ENCODE data around the gene SLC12A7.
A peak's percentile ranks its signal among the peaks of the same experiment; 100 is the strongest.
"Not testable (repeated sequence)": the region's sequence is repeated elsewhere in the genome, so short reads cannot be mapped to it uniquely, and the experiment has no call there.

The SLC12A7 gene

DNA sequence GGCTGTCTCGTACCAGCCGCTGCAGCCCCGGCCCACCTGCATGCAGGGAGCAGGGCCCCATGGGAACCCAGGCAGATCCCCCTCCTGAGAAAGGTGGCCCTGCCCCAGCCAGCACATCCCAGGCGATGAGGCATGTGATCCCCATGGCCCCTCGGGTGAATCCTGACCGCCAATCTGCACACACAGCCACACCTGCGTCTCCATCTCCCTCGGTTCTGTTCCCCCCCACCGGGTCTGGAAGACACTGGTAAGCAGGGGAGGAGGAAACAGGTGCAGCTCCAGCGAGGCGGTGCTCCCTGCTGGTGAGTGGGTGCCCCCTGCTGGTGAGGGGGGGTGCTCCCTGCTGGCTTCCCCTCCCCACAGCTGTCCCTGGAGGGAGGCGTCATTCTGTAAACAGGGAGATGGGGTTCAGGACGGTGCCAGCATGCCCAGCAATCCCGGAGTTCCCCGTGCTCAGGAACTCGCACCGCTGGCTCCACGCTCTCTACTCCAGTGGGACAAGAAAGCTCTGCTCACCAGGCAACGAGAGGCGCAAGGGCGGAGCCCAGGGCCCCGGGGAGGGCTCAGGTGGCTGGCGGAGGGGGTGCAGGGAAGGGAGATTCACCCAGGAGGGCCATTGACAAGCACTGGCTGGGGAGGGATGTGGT, 28.4 kb upstream of the SLC12A7 start:
- peak; percentile 37 to 78 for DNase-seq

DNA sequence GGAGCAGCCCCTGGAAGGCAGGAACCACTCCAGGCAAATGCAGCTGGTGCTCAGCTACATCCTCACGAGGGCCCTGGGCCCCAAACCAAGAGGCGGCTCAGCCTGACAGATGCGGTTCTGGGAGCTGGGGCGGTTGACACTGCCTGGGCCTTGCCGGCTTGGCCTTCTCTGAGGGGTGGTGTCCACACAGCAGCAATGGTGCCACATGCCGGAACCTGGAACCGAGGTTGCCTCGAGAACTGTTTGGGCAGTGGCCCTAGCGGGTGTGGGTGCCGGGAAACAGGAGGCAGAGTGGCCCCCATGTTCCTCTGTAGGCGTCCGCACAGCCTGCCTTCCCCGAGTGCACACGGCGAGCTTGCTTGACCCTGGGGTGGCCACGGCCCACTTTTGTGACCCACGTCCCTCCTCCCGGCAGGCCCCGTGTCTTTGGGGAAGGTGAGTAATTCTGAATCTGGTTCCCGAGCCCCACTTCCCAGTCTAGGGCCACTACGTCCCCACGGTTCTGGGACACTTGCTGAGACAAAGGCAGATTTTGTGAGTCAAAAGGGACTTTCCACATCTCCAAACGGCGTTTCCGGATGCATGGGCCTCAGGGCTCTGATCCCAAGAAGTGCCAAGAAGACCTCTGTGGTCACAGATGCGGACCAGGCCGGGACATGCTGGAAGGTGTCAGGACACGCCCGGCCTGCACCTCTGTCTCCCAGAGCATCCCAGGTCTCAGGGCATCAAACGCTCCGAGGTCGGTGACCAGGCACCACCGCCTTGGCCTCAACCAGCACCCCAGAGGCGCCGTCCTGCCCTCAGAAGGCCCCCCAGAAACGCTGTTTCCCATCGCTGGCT, 27.7 kb upstream of the SLC12A7 start:
- DNase-seq: no peak

DNA sequence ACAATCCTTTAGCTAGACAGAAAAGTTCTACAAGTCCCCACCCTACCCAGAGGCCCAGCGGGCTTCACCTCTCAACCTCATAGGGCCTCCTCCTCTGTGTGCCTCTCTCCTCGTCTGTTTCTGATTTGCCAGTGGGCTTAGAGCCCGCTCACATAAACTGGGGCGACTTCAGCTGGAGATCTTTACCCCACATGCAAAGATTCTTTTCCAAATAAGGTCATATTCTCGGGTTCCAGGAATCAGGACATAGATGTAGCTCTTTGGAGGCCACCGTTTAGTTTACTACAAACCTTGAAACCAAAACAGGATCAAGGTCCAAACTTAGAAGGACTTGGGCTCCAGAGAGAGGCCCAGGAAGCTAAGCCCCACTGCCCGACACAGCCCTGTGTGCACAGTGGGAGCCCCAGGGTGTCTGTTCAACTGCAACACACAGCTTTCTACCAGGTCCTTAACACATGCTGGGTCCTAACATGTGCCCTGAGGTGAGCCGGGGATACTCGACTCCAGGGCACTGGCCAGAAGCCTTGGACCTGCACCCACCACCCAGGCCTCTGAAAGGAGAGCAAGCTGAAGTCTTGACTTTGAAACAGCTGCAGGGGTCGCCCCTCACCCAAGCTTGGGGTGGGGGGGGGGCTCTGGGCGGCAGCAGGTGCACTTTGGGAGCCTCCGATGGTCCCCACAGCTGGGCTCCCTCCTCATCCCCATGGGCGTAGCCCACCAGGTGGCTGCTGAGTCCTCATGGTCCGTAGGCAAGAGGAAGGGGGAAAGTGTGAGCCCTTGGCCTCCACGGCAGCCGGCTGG, 26.8 kb upstream of the SLC12A7 start:
- DNase-seq: no peak

DNA sequence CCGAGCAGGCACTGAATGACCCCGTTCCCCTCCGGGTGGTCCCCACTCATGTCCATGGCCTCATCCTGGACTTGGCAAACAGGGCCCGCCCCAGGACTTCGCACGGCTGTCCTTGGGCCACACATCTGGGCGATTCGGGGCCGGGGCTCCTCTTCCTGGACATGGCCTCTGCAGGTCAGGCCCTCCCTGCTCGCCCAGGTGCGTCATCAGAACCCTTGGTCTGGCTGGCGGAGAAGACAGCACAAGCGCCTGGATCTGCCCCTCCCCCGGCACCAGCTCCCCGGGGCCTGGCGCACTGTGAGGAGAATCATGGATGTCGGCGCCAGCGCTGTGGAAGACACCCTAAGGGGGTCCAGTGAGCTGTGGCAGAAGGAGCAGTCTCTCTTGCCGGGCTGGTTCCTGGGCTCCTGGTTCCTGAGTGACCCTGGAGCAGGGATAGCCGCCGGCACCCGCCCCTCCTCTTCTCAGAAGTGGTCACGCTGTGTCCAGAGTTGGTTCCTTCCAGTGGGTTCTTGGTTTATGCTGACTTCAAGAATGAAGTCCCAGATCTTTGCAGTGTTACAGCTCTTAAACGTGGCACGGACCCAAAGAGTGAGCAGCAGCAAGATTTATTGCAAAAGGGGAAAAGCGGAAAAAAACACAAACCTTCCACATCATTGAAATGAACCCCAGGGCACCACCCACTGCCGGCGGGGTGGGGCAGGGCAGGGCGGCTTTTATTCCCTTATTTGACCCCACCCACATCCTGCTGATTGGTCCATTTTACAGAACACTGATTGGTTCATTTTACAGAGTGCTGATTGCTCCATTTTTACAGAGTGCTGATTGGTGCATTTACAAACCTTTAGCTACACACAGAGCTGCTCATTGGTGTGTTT, 25.9 kb upstream of the SLC12A7 start:
- DNase-seq: peak; percentile 79 to 84

DNA sequence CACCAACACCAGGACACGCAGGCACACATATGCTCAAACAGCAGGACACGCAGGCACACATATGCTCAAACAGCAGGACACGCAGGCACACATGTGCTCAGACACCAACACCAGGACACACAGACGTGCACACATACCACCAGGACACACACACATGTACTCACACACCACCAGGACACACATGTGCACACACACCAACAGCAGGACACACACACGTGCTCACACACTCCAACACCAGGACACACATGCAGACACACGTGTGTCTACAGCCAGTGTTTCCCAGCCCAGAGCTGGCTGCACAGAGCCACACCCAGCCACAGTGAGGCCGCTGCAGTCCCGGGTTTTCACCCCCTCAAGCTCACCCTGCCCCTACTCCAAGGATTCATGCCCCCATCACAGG, 25.0 kb upstream of the SLC12A7 start:
- DNase-seq: no peak

DNA sequence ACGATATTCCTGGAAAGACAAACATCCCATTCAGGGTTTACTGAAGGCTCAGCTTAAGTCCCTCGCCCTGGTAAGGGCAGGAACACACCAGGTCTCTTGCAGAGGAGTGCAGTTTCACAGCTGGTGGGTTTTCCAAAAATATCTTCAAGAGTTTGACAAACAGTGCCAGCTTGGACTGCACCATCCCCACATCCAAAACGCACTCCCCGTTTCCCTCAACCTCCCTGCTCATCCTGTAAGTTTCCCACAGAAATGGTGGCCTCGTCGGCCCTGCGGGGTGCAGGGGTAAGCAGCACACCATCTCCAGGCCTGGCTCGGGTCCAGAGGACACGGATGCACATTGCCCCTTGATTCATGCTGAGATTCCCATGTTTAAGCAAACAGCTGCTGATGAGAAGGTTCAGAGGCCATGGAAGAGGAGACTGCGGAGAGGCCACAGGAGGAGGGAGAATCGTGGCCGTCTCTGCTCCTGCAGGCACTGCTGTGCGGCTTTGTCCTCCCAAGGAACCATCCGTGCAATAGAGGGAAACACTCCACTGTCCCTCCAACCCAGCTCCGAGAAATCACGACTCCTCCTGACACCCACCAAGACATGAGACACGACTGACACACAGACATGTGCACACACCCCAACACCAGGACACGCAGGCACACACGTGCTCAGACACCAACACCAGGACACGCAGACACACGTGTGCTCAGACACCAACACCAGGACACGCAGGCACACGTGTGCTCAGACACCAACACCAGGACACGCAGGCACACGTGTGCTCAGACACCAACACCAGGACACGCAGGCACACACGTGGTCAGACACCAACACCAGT, 24.0 kb upstream of the SLC12A7 start:
- DNase-seq: no peak

DNA sequence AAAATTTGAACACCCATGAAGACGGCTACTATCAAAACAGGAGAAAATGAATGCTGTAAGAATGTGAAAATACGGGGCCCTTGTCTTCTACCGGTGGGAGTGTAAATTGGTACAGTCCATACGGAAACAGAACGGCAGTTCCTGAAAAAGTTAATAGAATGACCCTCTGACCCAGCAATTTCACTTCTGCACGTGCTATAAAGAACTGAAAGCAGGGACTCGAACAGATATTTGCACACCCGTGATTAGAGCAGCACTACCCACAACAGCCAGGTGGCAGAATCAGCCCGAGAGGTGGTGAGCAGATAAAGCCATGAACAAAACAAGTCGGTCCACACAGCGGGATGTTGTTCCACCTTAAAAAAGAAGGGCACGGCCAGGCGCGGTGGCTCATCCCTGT, 22.6 kb upstream of the SLC12A7 start:
- peak; percentile 47 to 49 for DNase-seq

DNA sequence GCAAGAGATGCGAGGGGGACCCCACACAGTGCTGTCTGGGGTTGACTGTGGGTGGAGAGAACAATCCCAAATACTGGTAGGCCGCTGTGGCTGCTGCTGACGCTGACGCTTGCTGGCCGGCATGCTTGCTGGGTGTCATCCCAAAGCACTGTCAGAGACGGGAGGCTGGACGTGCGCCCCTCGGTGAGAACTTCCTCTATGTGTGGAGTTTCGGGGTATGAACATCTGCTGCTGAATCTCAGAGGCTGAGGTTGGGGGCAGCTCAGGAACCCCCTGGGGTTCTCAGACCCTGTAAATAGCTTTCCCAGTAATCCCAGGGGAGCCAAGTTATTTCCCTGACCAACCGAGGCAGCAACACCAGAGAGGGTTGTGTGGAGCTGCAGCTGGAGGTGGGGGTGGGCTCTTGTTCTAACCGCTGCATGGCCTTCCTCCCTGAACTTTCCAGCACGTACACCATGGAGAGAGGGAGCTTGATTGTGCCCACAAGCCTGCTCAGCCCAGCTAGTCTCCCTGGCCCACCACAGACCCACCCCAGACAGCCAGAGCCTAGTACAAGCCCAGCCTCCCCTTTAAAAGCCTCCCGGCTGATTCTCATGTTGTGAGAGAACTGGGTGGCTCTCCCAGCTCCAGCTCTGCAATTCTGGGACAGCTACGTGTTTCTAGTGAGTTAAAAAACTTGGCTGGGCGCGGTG, 21.8 kb upstream of the SLC12A7 start:
- DNase-seq: no peak

DNA sequence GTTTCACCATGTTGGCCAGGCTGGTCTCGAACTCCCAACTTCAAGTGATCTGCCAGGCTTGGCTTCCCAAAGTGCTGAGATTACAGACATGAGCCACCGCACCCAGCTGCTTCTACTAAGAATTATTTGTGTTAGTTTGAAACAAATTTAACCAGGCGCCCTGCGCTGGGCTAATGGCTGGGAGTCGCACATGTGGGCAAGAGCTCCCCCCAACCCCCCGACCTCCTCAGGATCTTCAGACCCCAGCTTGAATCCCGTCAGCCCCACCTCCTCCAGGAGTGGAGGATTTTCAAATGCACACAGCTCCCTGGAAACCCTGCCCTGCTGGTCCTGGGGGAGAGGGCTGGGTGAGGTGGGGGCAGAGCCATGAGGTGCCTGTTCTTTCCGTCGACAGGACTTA, 21.2 kb upstream of the SLC12A7 start:
- DNase-seq: no peak

DNA sequence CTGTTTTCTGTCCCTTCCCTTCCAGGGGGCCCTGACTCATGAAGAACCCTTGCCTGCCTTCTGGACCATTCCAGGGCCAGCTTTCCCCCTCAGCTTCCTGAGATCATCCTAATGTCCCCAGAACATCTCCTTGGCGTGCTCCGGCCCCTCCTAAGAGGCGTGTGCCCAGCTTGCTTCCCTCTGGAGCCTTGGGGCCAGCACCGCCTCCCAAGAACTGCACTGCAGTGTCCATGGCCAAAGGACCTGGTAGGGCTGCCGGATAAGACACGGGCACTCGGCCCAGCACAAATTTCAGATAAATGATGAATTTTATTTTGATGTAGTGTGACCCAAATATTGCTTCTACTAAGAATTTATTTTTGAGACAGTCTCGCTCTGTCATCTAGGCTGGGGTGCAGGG, 20.7 kb upstream of the SLC12A7 start:
- no peak for DNase-seq

DNA sequence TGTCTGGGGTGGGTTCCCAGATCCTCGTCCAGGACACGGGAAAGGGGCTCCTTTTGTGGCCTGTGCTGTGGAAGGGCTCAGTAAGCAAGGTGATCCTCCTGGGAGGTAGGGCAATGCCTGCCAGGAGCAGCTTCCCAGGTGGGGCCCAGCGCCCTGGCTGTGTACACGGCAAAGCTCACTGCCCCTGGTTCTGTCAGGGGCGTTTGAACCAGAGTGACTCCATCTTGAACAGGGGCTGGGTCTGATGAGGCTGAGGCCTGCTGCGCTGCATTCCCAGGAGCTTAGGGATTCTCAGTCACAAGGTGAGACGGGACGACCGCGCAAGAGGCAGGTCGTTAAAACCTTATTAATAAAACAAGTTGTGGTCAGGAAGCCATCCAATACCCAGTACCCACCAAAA, 19.9 kb upstream of the SLC12A7 start:
- DNase-seq: no peak

DNA sequence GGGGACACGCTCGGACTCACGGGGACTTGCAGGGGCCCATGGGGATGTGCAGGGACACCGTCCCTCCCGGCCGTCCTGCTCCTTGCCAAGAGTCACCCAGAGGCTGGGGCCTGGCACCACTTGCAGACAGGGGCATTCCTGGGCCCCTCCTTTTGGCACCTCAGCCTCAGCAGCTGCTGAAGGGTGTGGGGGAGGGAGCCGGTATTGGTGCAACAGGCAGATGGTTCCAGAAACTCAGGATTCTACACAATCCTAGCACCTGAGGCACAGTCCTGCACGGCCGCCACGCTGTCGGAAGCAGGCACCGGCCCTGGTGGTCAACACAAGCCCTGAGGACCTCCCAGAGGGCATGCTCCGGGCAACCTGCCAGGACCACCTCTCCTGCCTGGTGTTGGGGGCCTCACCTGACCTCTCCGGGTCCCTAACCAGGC, 19.3 kb upstream of the SLC12A7 start:
- no peak for DNase-seq

DNA sequence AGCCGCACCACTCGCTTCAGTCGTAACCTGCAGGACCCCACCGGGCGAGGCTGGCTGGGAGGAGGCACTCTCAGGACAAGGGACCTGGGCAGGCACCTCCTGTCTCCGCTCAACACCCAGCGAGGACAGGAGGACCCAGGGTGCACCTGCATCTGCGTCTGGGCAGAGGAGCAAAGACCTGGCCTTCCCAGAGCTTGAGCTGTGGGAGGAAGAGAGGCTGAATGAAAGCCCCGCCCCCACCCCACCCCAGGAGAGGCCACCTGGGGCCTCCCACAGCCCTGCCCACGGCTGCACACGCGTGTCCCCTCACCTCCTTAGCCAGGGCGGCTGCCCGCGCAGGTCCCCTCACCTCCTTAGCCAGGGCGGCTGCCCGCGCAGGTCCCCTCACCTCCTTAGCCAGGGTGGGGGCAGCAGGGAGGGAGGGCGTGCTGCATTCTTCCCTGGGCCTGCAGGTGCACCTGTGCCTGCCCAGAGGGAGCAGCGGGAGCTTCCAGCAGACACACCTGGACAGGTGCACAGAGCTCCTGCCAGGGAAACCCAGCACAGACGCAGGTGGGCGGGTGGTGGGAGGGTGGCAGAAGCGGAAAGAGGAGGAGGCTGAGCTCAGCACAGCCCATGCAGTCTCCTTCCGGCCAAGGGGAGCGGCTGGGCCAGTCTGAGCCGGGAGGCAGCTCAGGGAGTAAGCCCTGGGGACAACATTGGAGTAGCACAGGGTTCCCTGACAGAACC, 18.5 kb upstream of the SLC12A7 start:
- no peak for DNase-seq

DNA sequence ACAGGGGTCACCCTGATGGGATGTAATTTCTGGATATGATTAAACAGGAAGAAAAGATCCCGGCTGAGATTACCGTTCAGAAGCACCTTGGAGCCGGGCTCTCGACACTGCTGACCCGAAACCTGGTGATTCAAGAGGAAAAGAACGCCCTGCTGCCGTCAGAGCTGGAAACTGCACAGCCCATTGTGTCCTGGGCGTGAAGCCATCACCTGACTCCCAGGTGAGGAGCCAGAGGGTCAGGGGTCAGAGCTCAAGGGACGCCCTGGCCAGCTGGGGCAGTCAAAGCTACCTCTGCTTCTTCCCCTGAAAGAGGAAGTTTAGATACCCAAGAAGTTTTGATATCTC, 17.8 kb upstream of the SLC12A7 start:
- no peak for DNase-seq

DNA sequence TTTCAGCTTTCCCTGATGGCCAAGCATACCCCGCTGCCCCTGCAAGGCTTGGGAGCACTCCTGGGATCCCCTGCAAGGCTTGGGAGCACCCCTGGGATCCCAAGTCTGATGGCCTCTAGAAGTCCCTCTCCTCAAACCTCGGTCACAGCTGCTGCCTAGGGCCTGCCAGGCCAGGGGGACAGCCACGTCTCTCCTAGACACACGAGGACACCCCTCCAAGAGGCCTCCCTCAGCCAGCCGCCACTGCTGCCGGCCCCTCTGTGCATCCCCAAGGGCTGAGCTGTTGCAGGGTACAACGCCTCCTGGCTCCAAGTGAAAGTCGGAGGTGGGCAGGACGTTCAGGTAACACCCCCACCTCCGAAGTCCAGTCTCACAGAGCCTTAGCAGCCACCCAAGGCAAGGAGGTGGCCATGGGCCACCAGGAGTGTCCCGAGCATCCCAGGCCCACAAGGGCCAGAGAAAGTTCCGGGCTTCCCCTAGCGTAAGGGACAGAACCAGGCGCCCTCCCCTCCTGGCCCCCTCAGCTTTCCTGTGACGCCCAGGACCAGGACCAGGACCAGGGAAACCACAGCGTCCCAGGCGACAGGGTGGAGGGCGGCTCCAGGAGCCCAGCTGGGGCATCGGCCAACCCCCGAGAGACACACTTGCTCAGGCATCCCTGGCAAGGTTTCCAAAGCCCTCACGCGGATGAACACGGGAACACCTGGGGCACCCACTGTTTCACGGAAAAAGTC, 17.3 kb upstream of the SLC12A7 start:
- no peak for DNase-seq

DNA sequence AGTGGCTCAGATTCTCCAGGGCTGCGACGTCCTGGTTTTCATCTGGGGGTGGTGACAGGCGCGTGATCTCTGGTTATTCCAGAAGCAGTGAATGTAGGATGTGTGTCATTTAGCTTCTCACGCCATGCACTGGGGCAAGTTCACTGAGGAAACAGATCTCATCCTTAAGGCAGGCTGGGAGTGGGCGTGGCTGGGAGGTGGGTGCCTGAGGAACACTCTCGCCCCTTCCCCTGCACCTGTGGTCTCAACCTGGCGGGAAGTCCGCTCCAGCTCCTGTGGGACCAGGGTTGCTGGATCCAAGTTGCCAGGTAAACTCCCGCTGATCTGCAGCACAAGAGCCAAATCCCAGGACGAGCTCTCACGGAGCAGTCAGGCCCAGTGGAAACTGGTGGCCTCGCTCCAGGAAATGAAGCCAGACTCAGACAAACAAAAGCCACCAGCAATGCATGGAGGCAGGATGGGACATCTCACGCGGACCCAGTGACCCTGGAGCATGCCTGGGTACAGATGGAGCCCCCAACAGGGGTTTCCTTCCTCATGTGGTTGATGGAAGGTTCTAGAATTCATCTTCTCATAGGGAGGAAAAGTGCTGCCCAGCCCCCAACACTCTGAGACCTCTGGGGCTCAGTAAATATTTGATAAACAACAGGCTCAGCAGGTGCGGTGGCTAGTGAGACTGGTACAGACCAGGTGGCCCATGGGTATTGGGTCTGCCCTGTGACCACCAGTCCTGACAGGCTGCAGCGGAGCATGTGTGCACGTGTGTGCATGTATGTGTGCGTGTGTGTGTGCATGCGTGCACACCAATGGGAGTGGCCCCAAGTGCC, 16.3 kb upstream of the SLC12A7 start:
- DNase-seq: peak in 1 of 2 donors; percentile 52

DNA sequence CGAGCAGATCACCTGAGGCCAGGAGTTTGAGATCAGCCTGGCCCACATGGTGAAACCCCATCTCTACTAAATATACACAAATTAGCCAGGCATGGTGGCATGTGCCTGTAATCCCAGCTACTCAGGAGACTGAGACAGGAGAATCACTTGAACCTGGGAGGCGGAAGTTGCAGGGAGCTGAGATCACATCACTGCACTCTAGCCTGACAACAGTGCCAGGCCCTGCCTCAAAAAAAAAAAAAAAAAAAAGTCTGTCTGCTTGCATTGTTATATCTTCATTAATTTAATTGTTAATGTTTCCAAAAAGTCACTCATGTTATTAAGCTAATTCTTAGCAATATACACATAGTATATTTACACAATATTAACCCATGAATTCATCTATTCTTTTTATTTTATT, 13.8 kb upstream of the SLC12A7 start:
- not testable (repeated sequence) for DNase-seq

DNA sequence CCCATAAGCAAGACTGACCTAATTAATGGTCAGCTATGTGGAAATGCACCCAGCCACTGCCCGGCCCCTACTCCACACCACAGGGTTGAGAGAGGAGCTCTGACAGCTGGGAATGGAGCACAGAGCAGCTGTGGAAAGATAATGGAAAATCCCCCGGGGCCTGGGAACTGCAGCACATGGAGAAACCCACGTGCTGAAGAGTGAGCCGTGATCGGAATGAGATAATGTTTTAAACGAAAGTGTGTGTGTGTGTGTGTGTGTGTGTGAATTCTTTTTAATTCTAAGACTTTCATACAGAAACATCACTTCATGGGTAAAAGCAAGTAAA, 13.1 kb upstream of the SLC12A7 start:
- DNase-seq: no peak

Measured in inflammatory macrophage treated with lipopolysaccharide for 1 hour (primary cell).